ENCODE data around the gene RNF146. TPM values are rescaled to one million over a fixed set of nuclear protein-coding genes. Genes with fewer than 3 reads are reported as not detected.

RNF146 gene
- total RNA-seq, 2 experiments from 2014 or later = 24.8 to 25.4 TPM

Other genes starting within 250 kb of the RNF146 start
- not detected for gene RSPO3, start 148.2 kb upstream of the RNF146 start, total RNA-seq
- 10 to 100 TPM; 38.6 to 40.2 TPM for gene ECHDC1, start 76.7 kb downstream of the RNF146 start, total RNA-seq
- 1 to 10 TPM; 3.1 to 3.5 TPM for gene KIAA0408, start 192.5 kb downstream of the RNF146 start, total RNA-seq